Mesendoderm (in vitro differentiated cells): ENCODE data around the gene PITX3.
A peak's percentile ranks its signal among the peaks of the same experiment; 100 is the strongest.

ENCODE experiments used
- DNase-seq: peaks from one replicate; pipeline ENCODE4 v3.0.0; 2013
- H2AK5ac ChIP-seq: 2 replicates; pipeline ENCODE4 v1.6.1; 2013; ENCODE audit warnings: low read length, inconsistent platforms
- H2BK120ac ChIP-seq: 2 replicates; pipeline ENCODE4 v1.6.1; 2013; ENCODE audit warnings: low read depth, mild to moderate bottlenecking, low read length, moderate library complexity, mixed read lengths
- H2BK15ac ChIP-seq: replicated peaks from 2 replicates; pipeline ENCODE4 v1.6.1; 2013; ENCODE audit warnings: low read depth, mild to moderate bottlenecking, moderate library complexity
- H2BK5ac ChIP-seq: 2 replicates; pipeline ENCODE4 v1.6.1; 2013; ENCODE audit warnings: low read length, inconsistent platforms
- H3K18ac ChIP-seq: 2 replicates; pipeline ENCODE4 v1.6.1; 2013; ENCODE audit warnings: mild to moderate bottlenecking, low read length, mixed read lengths
- H3K23ac ChIP-seq: one replicate; pipeline ENCODE4 v1.6.1; 2013; ENCODE audit warnings: low read length
- H3K27ac ChIP-seq: 2 replicates; pipeline ENCODE4 v1.5.1; 2013; ENCODE audit warnings: low read depth, mild to moderate bottlenecking, inconsistent platforms, low read length, moderate library complexity
- H3K27me3 ChIP-seq: 2 replicates; pipeline ENCODE4 v1.6.1; 2013; ENCODE audit warnings: low read length, control low read depth, mild to moderate bottlenecking, inconsistent platforms; ENCODE audit not compliant: insufficient read depth, poor library complexity
- H3K36me3 ChIP-seq: 2 replicates; pipeline ENCODE4 v1.6.1; 2013; ENCODE audit warnings: low read length, inconsistent platforms; ENCODE audit not compliant: control insufficient read depth, insufficient read depth
- H3K4ac ChIP-seq: one replicate; pipeline ENCODE4 v1.6.1; 2013; ENCODE audit warnings: low read depth, mild to moderate bottlenecking, low read length, moderate library complexity
- H3K4me1 ChIP-seq: 2 replicates; pipeline ENCODE4 v1.6.1; 2013; ENCODE audit warnings: low read depth, low read length, inconsistent platforms; ENCODE audit not compliant: control insufficient read depth
- H3K4me2 ChIP-seq: 2 replicates; pipeline ENCODE4 v1.6.1; 2013; ENCODE audit warnings: low read length
- H3K4me3 ChIP-seq: 2 replicates; pipeline ENCODE4 v1.5.1; 2013; ENCODE audit warnings: mild to moderate bottlenecking, low read length
- H3K56ac ChIP-seq: one replicate; pipeline ENCODE4 v1.6.1; 2013; ENCODE audit warnings: low read length
- H3K79me1 ChIP-seq: 2 replicates; pipeline ENCODE4 v1.6.1; 2013; ENCODE audit warnings: low read length, inconsistent platforms
- H3K79me2 ChIP-seq: 2 replicates; pipeline ENCODE4 v1.6.1; 2013; ENCODE audit warnings: mild to moderate bottlenecking, low read length; ENCODE audit not compliant: control insufficient read depth, insufficient read depth
- H3K9ac ChIP-seq: 2 replicates; pipeline ENCODE4 v1.6.1; 2013; ENCODE audit warnings: low read length, inconsistent platforms
- H4K5ac ChIP-seq: one replicate; pipeline ENCODE4 v1.6.1; 2013; ENCODE audit warnings: low read length
- H4K8ac ChIP-seq: one replicate; pipeline ENCODE4 v1.6.1; 2013; ENCODE audit warnings: low read depth, mild to moderate bottlenecking, control low read depth, low read length, moderate library complexity
- WGBS: extraction: QIAGEN DNeasy Blood & Tissue Kit; methylation state at CpG from one replicate; pipeline ENCODE4 v1.1.7; 2013; ENCODE audit warnings: low lambda C conversion rate, missing lambda C conversion rate; ENCODE audit not compliant: insufficient coverage; ENCODE audit errors: extremely low coverage; 5-methylcytosine and 5-hydroxymethylcytosine counted together

Gene PITX3

GRCh38 chr10:102279104-102279503 lies 37.8 kb upstream of the PITX3 start:
- H3K79me2 ChIP-seq: no peaks in the 10 kb centered on the region
- no peak overlapping the region for H3K56ac ChIP-seq
- H3K27me3 ChIP-seq: no peaks in the 10 kb centered on the region
- DNase-seq: no peak
- H3K18ac ChIP-seq: no peak overlapping the region
- no peak overlapping the region for H3K4me2 ChIP-seq
- no peak overlapping the region for H3K4me3 ChIP-seq
- no peak overlapping the region for H3K4ac ChIP-seq
- H2BK5ac ChIP-seq: no peak overlapping the region
- H4K5ac ChIP-seq: no peak overlapping the region
- no peak overlapping the region for H2BK15ac ChIP-seq
- H3K9ac ChIP-seq: no peak overlapping the region
- no peak overlapping the region for H2BK120ac ChIP-seq
- no peak overlapping the region for H3K23ac ChIP-seq
- H3K27ac ChIP-seq: no peak overlapping the region
- no peaks in the 10 kb centered on the region for H3K36me3 ChIP-seq
- H3K79me1 ChIP-seq: peaks cover under 1% of the 10 kb centered on the region
- no peak overlapping the region for H2AK5ac ChIP-seq
- H3K4me1 ChIP-seq: no peaks in the 10 kb centered on the region
- H4K8ac ChIP-seq: no peak overlapping the region

DNA sequence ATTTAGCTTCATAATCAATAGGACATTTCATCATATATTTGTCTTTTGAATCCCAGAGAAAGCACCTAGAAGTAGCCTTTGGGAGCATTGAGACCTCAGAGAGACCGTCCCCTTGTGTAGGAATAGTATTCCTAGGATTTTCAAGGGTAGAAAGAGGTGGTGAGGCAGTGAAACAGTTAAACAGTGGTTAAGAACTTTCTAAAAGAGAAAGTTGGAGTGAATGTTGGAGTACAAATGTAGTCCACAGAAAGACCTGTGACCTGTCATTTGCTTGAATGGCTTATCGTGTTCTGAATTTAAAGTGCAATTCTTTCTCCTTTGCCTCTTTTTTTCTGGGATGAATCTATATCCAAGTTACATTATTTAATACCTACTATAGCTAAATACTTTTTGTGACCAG lies 34.0 kb upstream of the PITX3 start:
- no peaks in the 10 kb centered on the region for H3K27me3 ChIP-seq
- H3K4me2 ChIP-seq: no peak overlapping the region
- H3K4me3 ChIP-seq: no peak overlapping the region
- no CpG with 5 or more reads among the region's 2 CpGs for WGBS
- H2AK5ac ChIP-seq: no peak overlapping the region
- H3K79me2 ChIP-seq: no peaks in the 10 kb centered on the region
- H3K36me3 ChIP-seq: no peaks in the 10 kb centered on the region
- no peak overlapping the region for H3K18ac ChIP-seq
- no peak overlapping the region for H2BK15ac ChIP-seq
- H3K56ac ChIP-seq: no peak overlapping the region
- no peak overlapping the region for H2BK5ac ChIP-seq
- no peak overlapping the region for H2BK120ac ChIP-seq
- no peaks in the 10 kb centered on the region for H3K4me1 ChIP-seq
- no peak overlapping the region for H4K8ac ChIP-seq
- H3K27ac ChIP-seq: no peak overlapping the region
- H3K4ac ChIP-seq: no peak overlapping the region
- H3K79me1 ChIP-seq: peaks cover 6% of the 10 kb centered on the region
- H3K9ac ChIP-seq: no peak overlapping the region
- DNase-seq: no peak
- no peak overlapping the region for H4K5ac ChIP-seq
- no peak overlapping the region for H3K23ac ChIP-seq

DNA sequence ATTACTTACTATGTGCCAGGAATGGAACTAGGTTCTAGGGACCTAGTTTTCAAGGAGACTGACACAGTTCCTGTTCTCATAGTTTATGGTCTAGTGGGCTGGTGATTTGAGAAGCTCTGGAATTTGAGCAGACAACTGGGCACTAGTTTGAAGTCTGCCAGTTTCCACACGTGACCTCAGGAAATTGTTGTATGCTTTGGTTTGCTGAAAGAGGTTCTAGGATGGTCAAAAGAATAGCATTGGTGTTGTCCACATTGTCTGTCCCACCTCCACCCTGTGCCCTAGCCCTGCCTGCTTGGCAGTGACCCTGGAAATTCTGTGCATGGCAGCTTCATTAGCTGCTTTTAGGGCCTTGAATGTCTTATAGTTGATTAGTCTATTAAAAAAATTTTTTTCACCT lies 32.8 kb upstream of the PITX3 start:
- H3K79me1 ChIP-seq: peaks cover 8% of the 10 kb centered on the region
- no peak overlapping the region for H3K4ac ChIP-seq
- no peak for DNase-seq
- no peak overlapping the region for H3K4me3 ChIP-seq
- WGBS: no CpG with 5 or more reads among the region's 1 CpG
- H4K8ac ChIP-seq: no peak overlapping the region
- H2AK5ac ChIP-seq: no peak overlapping the region
- no peak overlapping the region for H2BK120ac ChIP-seq
- no peak overlapping the region for H3K18ac ChIP-seq
- no peak overlapping the region for H2BK5ac ChIP-seq
- H3K4me1 ChIP-seq: peaks cover 2% of the 10 kb centered on the region
- no peaks in the 10 kb centered on the region for H3K79me2 ChIP-seq
- H3K36me3 ChIP-seq: no peaks in the 10 kb centered on the region
- H4K5ac ChIP-seq: no peak overlapping the region
- no peak overlapping the region for H3K56ac ChIP-seq
- H2BK15ac ChIP-seq: no peak overlapping the region
- H3K23ac ChIP-seq: no peak overlapping the region
- no peaks in the 10 kb centered on the region for H3K27me3 ChIP-seq
- H3K27ac ChIP-seq: no peak overlapping the region
- no peak overlapping the region for H3K9ac ChIP-seq
- no peak overlapping the region for H3K4me2 ChIP-seq

- no peaks in the 10 kb centered on the region for H3K36me3 ChIP-seq
- peaks cover 9% of the 10 kb centered on the region for H3K79me1 ChIP-seq
- H3K18ac ChIP-seq: no peak overlapping the region
- no peak overlapping the region for H4K5ac ChIP-seq
- no peak for DNase-seq
- H3K4me2 ChIP-seq: no peak overlapping the region
- H4K8ac ChIP-seq: no peak overlapping the region
- peaks cover 2% of the 10 kb centered on the region for H3K4me1 ChIP-seq
- no peak overlapping the region for H3K4ac ChIP-seq
- H3K27ac ChIP-seq: no peak overlapping the region
- no peak overlapping the region for H3K4me3 ChIP-seq
- H3K56ac ChIP-seq: peak overlapping the region; percentile 30
- H3K9ac ChIP-seq: no peak overlapping the region
- H3K79me2 ChIP-seq: no peaks in the 10 kb centered on the region
- no peak overlapping the region for H2BK15ac ChIP-seq
- H2BK5ac ChIP-seq: no peak overlapping the region
- H3K23ac ChIP-seq: peak overlapping the region; percentile 89
- no peak overlapping the region for H2AK5ac ChIP-seq
- WGBS: no CpG with 5 or more reads among the region's 3 CpGs
- H2BK120ac ChIP-seq: no peak overlapping the region
- no peaks in the 10 kb centered on the region for H3K27me3 ChIP-seq
Observed at GRCh38 chr10:102269017-102269416, 27.7 kb upstream of the PITX3 start.

- Histone ChIP-seq H3K4me3 (no peak overlapping the region), H2BK5ac (no peak overlapping the region), H3K18ac (no peak overlapping the region), H3K36me3 (no peaks in the 10 kb centered on the region), H3K4me1 (peaks cover 2% of the 10 kb centered on the region), H2BK120ac (no peak overlapping the region), H3K27ac (no peak overlapping the region), H4K8ac (no peak overlapping the region), H3K4ac (no peak overlapping the region), H3K79me1 (peaks cover 9% of the 10 kb centered on the region), H3K23ac (no peak overlapping the region), H3K4me2 (no peak overlapping the region), H3K56ac (no peak overlapping the region), H4K5ac (no peak overlapping the region), H3K27me3 (no peaks in the 10 kb centered on the region), H3K9ac (no peak overlapping the region), H3K79me2 (no peaks in the 10 kb centered on the region), H2AK5ac (no peak overlapping the region), H2BK15ac (no peak overlapping the region)
- peak; percentile 64 for DNase-seq
Observed at GRCh38 chr10:102268375-102268888, 27.1 kb upstream of the PITX3 start.

DNA sequence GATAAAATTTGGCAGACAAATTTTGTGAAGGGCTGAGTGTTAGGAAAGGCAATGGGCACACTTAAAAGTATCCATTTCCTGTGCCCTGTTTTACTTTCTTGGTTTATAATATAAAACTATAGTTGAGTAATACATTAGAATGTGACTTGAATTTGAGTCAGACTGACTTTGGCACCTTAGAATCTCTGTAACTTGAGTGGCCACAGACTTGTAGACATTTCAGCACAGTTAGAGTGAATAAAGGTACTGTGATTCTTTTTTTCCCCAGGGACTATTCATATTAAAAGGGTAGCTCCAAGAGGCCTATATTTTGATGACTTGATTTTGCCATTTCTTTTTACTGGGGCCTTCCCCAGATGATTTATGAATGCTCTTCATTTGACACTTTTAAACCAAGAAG lies 26.4 kb upstream of the PITX3 start:
- no peak overlapping the region for H3K9ac ChIP-seq
- H3K79me1 ChIP-seq: peaks cover 7% of the 10 kb centered on the region
- peaks cover 2% of the 10 kb centered on the region for H3K4me1 ChIP-seq
- no peak overlapping the region for H4K8ac ChIP-seq
- H2BK5ac ChIP-seq: no peak overlapping the region
- H3K4me3 ChIP-seq: no peak overlapping the region
- no peaks in the 10 kb centered on the region for H3K79me2 ChIP-seq
- H2BK15ac ChIP-seq: no peak overlapping the region
- H3K36me3 ChIP-seq: no peaks in the 10 kb centered on the region
- no peak overlapping the region for H2AK5ac ChIP-seq
- H3K18ac ChIP-seq: no peak overlapping the region
- no peak for DNase-seq
- H3K27me3 ChIP-seq: no peaks in the 10 kb centered on the region
- no peak overlapping the region for H2BK120ac ChIP-seq
- no peak overlapping the region for H3K4ac ChIP-seq
- H3K56ac ChIP-seq: no peak overlapping the region
- H3K27ac ChIP-seq: no peak overlapping the region
- no peak overlapping the region for H4K5ac ChIP-seq
- no peak overlapping the region for H3K4me2 ChIP-seq
- H3K23ac ChIP-seq: no peak overlapping the region
